CD4-positive, alpha-beta T cell (primary cell): ENCODE results near the gene DLX5. TPM values are rescaled to one million over a fixed set of nuclear protein-coding genes. Genes with fewer than 3 reads are reported as not detected.

Source experiments
- ATAC-seq: fragments of 200-7000 bp; cut with Tn5 transposase; one replicate; pipeline ENCODE4 v1.10.0; 2022; ENCODE audit warnings: mild to moderate bottlenecking; ENCODE audit not compliant: poor library complexity
- CTCF ChIA-PET: fragments of 350-600 bp; sonication (Branson Sonifier 250); formaldehyde crosslinking; loops from one replicate; lab custom pipeline; 2021; ENCODE audit warnings: antibody characterized with exemption, inconsistent platforms; lab: Charles Lee
- POLR2A ChIA-PET: fragments of 350-600 bp; sonication (Branson Sonifier 250); formaldehyde crosslinking; loops from one replicate; lab custom pipeline; 2021; ENCODE audit warnings: antibody characterized with exemption, inconsistent platforms; lab: Charles Lee
- DNase-seq, 14 experiments: peaks; one replicate each; pipeline ENCODE4 v3.0.0-alpha.2; 2013 to 2020; ENCODE audit warnings: mixed read lengths in 2 of 14
- H3K27ac ChIP-seq, 2 donors: one replicate each; pipeline versions ENCODE4 v1.5.1 to v1.7.0; 2013; ENCODE audit warnings: low read length in 2 of 2, low read depth in 1 of 2, mild to moderate bottlenecking in 1 of 2
- H3K27me3 ChIP-seq, 2 experiments: 1 replicate in 1 of 2; 2 replicates in 1 of 2; pipeline versions ENCODE4 v1.6.1 to v1.7.0; 2013; ENCODE audit warnings: low read length in 2 of 2, control low read depth in 1 of 2, mild to moderate bottlenecking in 1 of 2, moderate library complexity in 1 of 2; ENCODE audit not compliant: insufficient read depth in 2 of 2, control insufficient read depth in 1 of 2
- H3K36me3 ChIP-seq: one replicate; pipeline ENCODE4 v1.6.1; 2013; ENCODE audit warnings: low read length, control low read depth; ENCODE audit not compliant: insufficient read depth
- H3K4me1 ChIP-seq: one replicate; pipeline ENCODE4 v1.6.1; 2013; ENCODE audit warnings: low read length, control low read depth; ENCODE audit not compliant: insufficient read depth
- H3K4me3 ChIP-seq: one replicate; pipeline ENCODE4 v1.5.1; 2013; ENCODE audit warnings: mild to moderate bottlenecking, low read length, moderate library complexity
- H3K9me3 ChIP-seq, 2 experiments: 1 replicate in 1 of 2; 2 replicates in 1 of 2; pipeline versions ENCODE4 v1.6.1 to v1.7.0; 2013; ENCODE audit warnings: low read length in 2 of 2, mild to moderate bottlenecking in 2 of 2, control low read depth in 1 of 2, moderate library complexity in 1 of 2; ENCODE audit not compliant: control insufficient read depth in 1 of 2, insufficient read depth in 1 of 2
- H3K27ac Mint-ChIP-seq: one replicate; pipeline ENCODE4 v1.8.0; 2020; ENCODE audit warnings: mixed read lengths
- H3K27me3 Mint-ChIP-seq: one replicate; pipeline ENCODE4 v1.8.0; 2021; ENCODE audit warnings: mixed read lengths
- H3K36me3 Mint-ChIP-seq: one replicate; pipeline ENCODE4 v1.8.0; 2021; ENCODE audit warnings: low read depth, mixed read lengths
- H3K4me1 Mint-ChIP-seq: one replicate; pipeline ENCODE4 v1.8.0; 2021; ENCODE audit warnings: low read depth, mixed read lengths
- H3K4me3 Mint-ChIP-seq: one replicate; pipeline ENCODE4 v1.8.0; 2020; ENCODE audit warnings: mild to moderate bottlenecking, mixed read lengths
- H3K9me3 Mint-ChIP-seq: one replicate; pipeline ENCODE4 v1.8.0; 2020; ENCODE audit warnings: mixed read lengths
- intact Hi-C, 2 experiments: fragments of 100-400 bp; cut with DNase I in 1 of 2; cut with micrococcal nuclease in 1 of 2; formaldehyde crosslinking; loops; one replicate each; pipeline versions ENCODE4 v1.15.1 to v1.9.0; 2023 to 2025; cut with DNase I, micrococcal nuclease
- total RNA-seq, 174 experiments: library from RNA in 2 of 174; stranded (reverse) in 2 of 174; gene quantifications; one replicate each; pipeline ENCODE4 v1.2.3 and lab custom pipeline; 2021 to 2026
- TF ChIP-seq, protein P1 (sequence below): fragments of 200-600 bp; IDR thresholded peaks from one replicate; pipeline ENCODE4 v1.8.0; 2022; ENCODE audit warnings: antibody characterized with exemption, mild to moderate bottlenecking

The DLX5 gene
- total RNA-seq, 2 experiments from 2014 or later: not detected

DNA sequence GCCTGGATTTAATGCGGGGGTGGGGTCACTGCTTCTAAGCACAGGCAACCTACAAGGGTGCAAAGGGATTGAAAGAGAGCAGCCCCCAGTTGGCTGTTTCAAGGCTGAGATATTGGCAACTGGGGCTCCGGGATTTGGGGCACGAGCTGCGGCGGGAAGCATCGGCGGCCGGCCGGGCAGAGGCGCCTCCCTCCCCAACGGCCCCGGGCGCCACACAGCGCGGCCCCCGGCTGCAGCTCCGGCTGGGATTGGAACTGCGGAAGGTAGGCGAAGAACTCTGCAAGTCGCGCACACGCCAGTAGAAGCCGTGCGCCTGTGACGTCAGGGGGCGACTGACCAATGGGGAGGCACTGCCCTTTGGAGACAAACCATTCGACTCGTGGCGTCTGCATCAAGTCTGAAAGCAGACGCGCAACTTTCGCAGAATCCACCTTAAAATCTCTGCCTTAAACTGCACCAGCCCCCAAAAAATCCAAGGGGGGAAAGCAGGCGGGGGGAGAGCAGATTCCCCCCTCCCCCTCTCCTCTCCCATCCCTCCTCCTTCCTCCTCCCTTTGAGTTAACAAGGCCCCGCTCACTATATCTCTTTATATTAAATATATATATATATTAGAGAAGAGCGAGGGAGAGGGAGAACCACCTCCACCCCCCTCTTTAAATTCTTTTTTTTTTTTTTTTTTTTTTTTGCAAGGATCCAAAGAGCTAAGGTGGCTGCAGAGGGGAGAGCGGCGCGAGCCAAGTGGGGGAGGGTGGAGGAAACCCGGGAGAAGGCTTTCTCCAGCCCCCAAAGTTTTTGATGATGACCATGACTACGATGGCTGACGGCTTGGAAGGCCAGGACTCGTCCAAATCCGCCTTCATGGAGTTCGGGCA is 19.2 kb downstream of the DLX5 start, which contains the start of gene DLX6:
TSS of gene DLX6 (plus strand) at position 371 of the 872 bp plus-strand sequence. CDS start at position 796, 425 bp downstream.
- Histone ChIP-seq H3K27me3 (peaks cover 81 to 91% of the 10 kb centered on the region in 2 experiments), H3K4me1 (peaks cover 30% of the 10 kb centered on the region), H3K36me3 (no peaks in the 10 kb centered on the region), H3K4me3 (peak within 1 kb of the TSS; percentile 34), H3K27ac (no peak within 1 kb of the TSS), H3K9me3 (peaks cover 0 to 52% of the 10 kb centered on the region in 2 experiments)
- DNase-seq (peak in 5 of 14 experiments; percentile 17 to 53 (median 36)), ATAC-seq (peak; percentile 30)
- Mint-ChIP-seq H3K27me3 (peaks cover 97% of the 10 kb centered on the region), H3K36me3 (no peaks in the 10 kb centered on the region), H3K4me1 (peaks cover 26% of the 10 kb centered on the region), H3K9me3 (no peaks in the 10 kb centered on the region), H3K27ac (no peak within 1 kb of the TSS), H3K4me3 (peak within 1 kb of the TSS; percentile 70)
- intact Hi-C loops: no loop called here
- POLR2A ChIA-PET: no interaction called here
- TF ChIP-seq, protein P1, sequence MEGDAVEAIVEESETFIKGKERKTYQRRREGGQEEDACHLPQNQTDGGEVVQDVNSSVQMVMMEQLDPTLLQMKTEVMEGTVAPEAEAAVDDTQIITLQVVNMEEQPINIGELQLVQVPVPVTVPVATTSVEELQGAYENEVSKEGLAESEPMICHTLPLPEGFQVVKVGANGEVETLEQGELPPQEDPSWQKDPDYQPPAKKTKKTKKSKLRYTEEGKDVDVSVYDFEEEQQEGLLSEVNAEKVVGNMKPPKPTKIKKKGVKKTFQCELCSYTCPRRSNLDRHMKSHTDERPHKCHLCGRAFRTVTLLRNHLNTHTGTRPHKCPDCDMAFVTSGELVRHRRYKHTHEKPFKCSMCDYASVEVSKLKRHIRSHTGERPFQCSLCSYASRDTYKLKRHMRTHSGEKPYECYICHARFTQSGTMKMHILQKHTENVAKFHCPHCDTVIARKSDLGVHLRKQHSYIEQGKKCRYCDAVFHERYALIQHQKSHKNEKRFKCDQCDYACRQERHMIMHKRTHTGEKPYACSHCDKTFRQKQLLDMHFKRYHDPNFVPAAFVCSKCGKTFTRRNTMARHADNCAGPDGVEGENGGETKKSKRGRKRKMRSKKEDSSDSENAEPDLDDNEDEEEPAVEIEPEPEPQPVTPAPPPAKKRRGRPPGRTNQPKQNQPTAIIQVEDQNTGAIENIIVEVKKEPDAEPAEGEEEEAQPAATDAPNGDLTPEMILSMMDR: no peak
- CTCF ChIA-PET: interaction anchor here (1.9 kb wide), 1 partner anchor 22 kb away, joined by 7 read pairs; no protein-coding TSS in a partner anchor

DNA sequence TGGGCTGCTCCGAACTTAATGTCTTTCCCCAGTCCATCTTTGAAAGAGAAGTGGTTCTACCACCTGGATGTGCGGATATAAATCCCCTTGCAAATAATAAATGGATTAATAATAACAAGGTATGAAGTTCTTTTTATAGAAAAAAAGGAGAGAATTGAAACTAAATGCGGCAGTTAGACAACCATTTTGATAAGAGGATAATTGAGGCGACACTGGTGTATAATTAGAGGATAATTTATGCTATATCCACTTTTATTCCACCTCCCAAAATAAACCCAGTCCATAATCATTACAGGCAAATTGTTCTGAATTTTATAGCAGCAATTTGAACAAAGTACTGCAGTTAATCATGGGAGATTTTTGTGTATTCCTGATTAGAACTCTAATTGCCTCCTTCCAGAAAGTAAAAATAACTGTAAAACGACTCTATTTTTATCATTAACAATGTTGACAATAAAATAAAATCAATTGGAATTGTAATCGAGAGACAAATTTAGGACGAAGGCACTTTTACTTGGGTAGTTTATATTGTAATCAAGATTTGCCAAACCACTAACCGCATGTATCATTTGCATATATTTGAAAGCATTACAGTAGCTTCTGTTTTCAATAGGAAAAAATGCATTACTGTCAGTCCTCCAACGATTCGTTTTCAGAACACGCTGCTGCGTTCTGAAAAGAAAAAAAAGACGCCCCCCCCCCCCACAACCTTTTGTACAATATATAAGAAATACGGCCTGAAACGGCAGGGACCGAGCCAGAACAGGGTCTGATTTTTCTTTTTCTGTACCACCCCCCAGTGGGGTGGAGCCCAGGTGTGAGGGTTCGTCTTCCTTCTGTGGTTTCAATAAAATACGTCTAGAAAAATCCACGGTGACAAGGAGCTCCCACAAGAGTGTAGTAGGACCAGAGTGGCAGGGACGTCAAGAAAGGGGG is 20.1 kb downstream of the DLX5 start:
- Histone ChIP-seq H3K36me3 (no peaks in the 10 kb centered on the region), H3K27me3 (peaks cover 83 to 91% of the 10 kb centered on the region in 2 experiments), H3K27ac (no peak overlapping the region), H3K4me3 (peak overlapping the region; percentile 19), H3K9me3 (peaks cover 0 to 48% of the 10 kb centered on the region in 2 experiments), H3K4me1 (peaks cover 30% of the 10 kb centered on the region)
- TF ChIP-seq, protein P1: no peak
- DNase-seq (no peak), ATAC-seq (no peak)
- ChIA-PET POLR2A (no interaction called here), CTCF (interaction anchor here (1.9 kb wide), 1 partner anchor 23 kb away, joined by 7 read pairs; no protein-coding TSS in a partner anchor)
- H3K27me3 Mint-ChIP-seq: peaks cover 97% of the 10 kb centered on the region
- no peak overlapping the region for H3K27ac Mint-ChIP-seq
- peaks cover 26% of the 10 kb centered on the region for H3K4me1 Mint-ChIP-seq
- no peaks in the 10 kb centered on the region for H3K36me3 Mint-ChIP-seq
- H3K4me3 Mint-ChIP-seq: peak overlapping the region; percentile 70
- H3K9me3 Mint-ChIP-seq: no peaks in the 10 kb centered on the region
- intact Hi-C loops: no loop called here
